A673 (cell line): ENCODE results near the gene TMEM92. TPM values are rescaled to one million over a fixed set of nuclear protein-coding genes. Genes with fewer than 3 reads are reported as not detected.
"Not testable (repeated sequence)": the region's sequence is repeated elsewhere in the genome, so short reads cannot be mapped to it uniquely, and the experiment has no call there.

Source experiments
- BruUV-seq: library from RNA; stranded (reverse); fragments of 400-500 nt; replicated peaks from 2 replicates; lab custom pipeline; 2021; lab: Mats Ljungman, UMichigan
- CTCF ChIA-PET: fragments of 300-600 bp; sonication (Branson Sonifier 250); formaldehyde crosslinking; loops from one replicate; lab custom pipeline; 2022; ENCODE audit warnings: antibody characterized with exemption; lab: Charles Lee
- POLR2A ChIA-PET: fragments of 300-600 bp; sonication (Branson Sonifier 250); formaldehyde crosslinking; loops from one replicate; lab custom pipeline; 2022; ENCODE audit warnings: antibody characterized with exemption; ENCODE audit not compliant: low non-redundant PET; lab: Charles Lee
- DNase-seq: peaks from one replicate; pipeline ENCODE4 v3.0.0-alpha.2; 2015; ENCODE audit warnings: low spot score
- H3K27ac ChIP-seq: fragments of 200-600 bp; sonication (generic); 2 replicates; pipeline ENCODE4 v1.5.1; 2016; ENCODE audit warnings: mixed run types, low read depth, mild to moderate bottlenecking, mixed read lengths, antibody characterized with exemption, low read length; ENCODE audit not compliant: poor library complexity, severe bottlenecking
- H3K27me3 ChIP-seq: fragments of 200-600 bp; sonication (generic); replicated peaks from 2 replicates; pipeline ENCODE4 v1.6.1; 2017; ENCODE audit warnings: mixed run types, low read depth, mild to moderate bottlenecking, mixed read lengths, antibody characterized with exemption, low read length; ENCODE audit not compliant: insufficient read depth, poor library complexity
- H3K36me3 ChIP-seq: fragments of 200-600 bp; sonication (generic); 2 replicates; pipeline ENCODE4 v1.6.1; 2016; ENCODE audit warnings: mixed run types, mild to moderate bottlenecking, mixed read lengths, antibody characterized with exemption, low read length; ENCODE audit not compliant: insufficient read depth, poor library complexity, severe bottlenecking
- H3K4me1 ChIP-seq: fragments of 200-600 bp; sonication (generic); 2 replicates; pipeline ENCODE4 v1.6.1; 2017; ENCODE audit warnings: mixed run types, mild to moderate bottlenecking, mixed read lengths, antibody characterized with exemption, low read length; ENCODE audit not compliant: insufficient read depth, poor library complexity, severe bottlenecking
- H3K4me3 ChIP-seq: fragments of 200-600 bp; sonication (generic); 2 replicates; pipeline ENCODE4 v1.5.1; 2016; ENCODE audit warnings: low read depth, mixed run types, mild to moderate bottlenecking, mixed read lengths, low read length; ENCODE audit not compliant: poor library complexity, severe bottlenecking
- H3K9me3 ChIP-seq: fragments of 200-600 bp; sonication (generic); 2 replicates; pipeline ENCODE4 v1.6.1; 2016; ENCODE audit warnings: mixed run types, low read depth, mild to moderate bottlenecking, mixed read lengths, antibody characterized with exemption, low read length; ENCODE audit not compliant: poor library complexity, severe bottlenecking
- CTCF ChIP-seq: fragments of 300-800, 200-600 bp; sonication (generic); conservative IDR thresholded peaks from 2 replicates; pipeline ENCODE4 v1.5.1; 2017; ENCODE audit warnings: low read depth, mild to moderate bottlenecking, antibody characterized with exemption, low read length, moderate library complexity, mixed read lengths
- EZH2 ChIP-seq: fragments of 200-600 bp; sonication (generic); IDR thresholded peaks from 2 replicates; pipeline ENCODE4 v1.6.1; 2017; ENCODE audit warnings: borderline replicate concordance, low read depth, mild to moderate bottlenecking, mixed read lengths, antibody characterized with exemption, low read length; ENCODE audit not compliant: poor library complexity, severe bottlenecking
- intact Hi-C: fragments of 100-400 bp; cut with micrococcal nuclease; formaldehyde crosslinking; loops from one replicate; pipeline ENCODE4 v1.10.0; 2022; ENCODE audit not compliant: unreplicated experiment
- total RNA-seq: library from RNA; stranded (reverse); gene quantifications from 2 replicates; pipeline ENCODE4 v1.2.3, GENCODE V29; 2021

Gene TMEM92
- total RNA-seq, 1 experiment from 2014 or later: 0.19 TPM

DNA sequence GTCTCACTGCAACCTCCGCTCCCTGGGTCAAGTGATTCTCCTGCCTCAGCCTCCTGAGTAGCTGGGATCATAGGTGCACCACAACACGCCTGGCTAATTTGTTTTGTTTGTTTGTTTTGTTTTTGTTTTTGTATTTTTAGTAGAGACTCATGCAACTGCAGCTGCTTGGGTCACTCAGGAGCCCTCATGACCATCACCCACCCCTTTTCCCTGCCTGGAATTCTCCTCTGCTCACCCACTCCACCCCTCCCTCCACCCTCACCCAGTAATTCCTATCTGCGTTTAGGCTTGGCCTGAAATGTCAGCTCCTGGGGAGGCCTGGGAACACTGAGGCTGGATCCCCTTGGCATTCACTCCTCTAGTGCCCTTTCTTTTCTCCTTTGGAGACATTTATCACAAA lies 25.5 kb downstream of the TMEM92 start:
- H3K27me3 ChIP-seq: no peaks in the 10 kb centered on the region
- no peak for DNase-seq
- peaks cover 3% of the 10 kb centered on the region for H3K4me1 ChIP-seq
- TF ChIP-seq CTCF (no peak), EZH2 (no peak)
- ChIA-PET POLR2A (no interaction called here), CTCF (interaction anchor here (0.6 to 3.1 kb wide), 2 partner anchors 93 to 99 kb away, joined by 3 to 24 read pairs; partner anchors contain the start of gene COL1A1)
- intact Hi-C loops: loop anchor here (5.0 to 10.0 kb wide), 2 partner anchors 135 to 272 kb away; partner anchors contain the start of gene SGCA
- no peak overlapping the region for H3K27ac ChIP-seq
- H3K4me3 ChIP-seq: no peak overlapping the region
- no peaks in the 10 kb centered on the region for H3K36me3 ChIP-seq
- no peaks in the 10 kb centered on the region for H3K9me3 ChIP-seq
- BruUV-seq: no TSS peak

DNA sequence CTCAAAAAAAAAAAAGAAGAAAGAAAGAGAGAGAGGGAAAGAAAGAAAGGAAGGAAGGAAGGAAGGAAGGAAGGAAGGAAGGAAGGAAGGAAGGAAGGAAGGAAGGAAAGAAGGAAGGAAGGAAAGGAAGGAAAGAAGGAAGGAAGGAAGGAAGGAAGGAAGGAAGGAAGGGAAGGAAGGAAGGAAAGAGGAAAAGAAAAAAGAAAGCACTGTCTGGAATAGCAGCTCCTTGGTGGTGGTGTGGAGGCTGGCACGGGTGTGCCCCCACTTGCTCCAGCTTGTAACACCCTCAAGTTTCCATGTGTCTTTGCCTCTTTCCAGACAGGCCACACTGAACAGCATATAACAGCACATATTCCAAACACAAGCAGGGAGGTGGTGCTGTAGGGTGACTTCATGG lies 26.6 kb downstream of the TMEM92 start:
- POLR2A ChIA-PET, H3K4me1 ChIP-seq, H3K4me3 ChIP-seq, H3K36me3 ChIP-seq, BruUV-seq, H3K9me3 ChIP-seq, intact Hi-C loops, DNase-seq, H3K27ac ChIP-seq, H3K27me3 ChIP-seq: not testable (repeated sequence)
- CTCF ChIA-PET: interaction anchor here (0.7 to 0.9 kb wide), 2 partner anchors 99 to 131 kb away, joined by 3 read pairs; partner anchors contain the start of gene COL1A1

GRCh38 chr17:50301891-50302584 lies 27.8 kb downstream of the TMEM92 start:
- intact Hi-C loops: no loop called here
- POLR2A ChIA-PET: no interaction called here

More at GRCh38 chr17:50301891-50302584, 27.8 kb downstream of the TMEM92 start:
- Histone ChIP-seq H3K4me1 (peaks cover 9% of the 10 kb centered on the region), H3K36me3 (no peaks in the 10 kb centered on the region), H3K27me3 (peaks cover 4% of the 10 kb centered on the region), H3K9me3 (no peaks in the 10 kb centered on the region), H3K4me3 (no peak overlapping the region), H3K27ac (no peak overlapping the region)
- CTCF ChIA-PET: interaction anchor here (0.7 to 1.1 kb wide), 2 partner anchors 132 to 1246 kb away, joined by 3 to 8 read pairs; no protein-coding TSS in a partner anchor
- TF ChIP-seq CTCF (no peak), EZH2 (no peak)
- no TSS peak for BruUV-seq
- no peak for DNase-seq
